K562 (cell line): ENCODE measurements around the gene TPK1. TPM values are rescaled to one million over a fixed set of nuclear protein-coding genes. Genes with fewer than 3 reads are reported as not detected.

Experiments
- ATAC-seq: fragments of 200-7000 bp; cut with Tn5 transposase; 3 replicates; pipeline ENCODE4 v1.9.1; 2020; ENCODE audit warnings: moderate library complexity
- BruUV-seq: library from RNA; stranded (reverse); fragments of 400-500 nt; replicated peaks from 2 replicates; lab custom pipeline; 2021; lab: Mats Ljungman, UMichigan
- CTCF ChIA-PET: fragments of 300-600 bp; formaldehyde crosslinking; extraction: SDS; loops from one replicate; lab custom pipeline; 2021; ENCODE audit warnings: low intra/inter-chr PET ratio; lab: Yijun Ruan, JAX
- POLR2A ChIA-PET: fragments of 300-600, 350-650 bp; sonication (Branson Sonifier 250); formaldehyde crosslinking; extraction: SDS; loops from one replicate; lab custom pipeline; 2021; ENCODE audit warnings: antibody characterized with exemption, inconsistent platforms; lab: Yijun Ruan, JAX
- DNase-seq, 4 experiments: peaks; one replicate each; pipeline versions ENCODE4 v3.0.0 to v3.0.0-alpha.2; 2011 to 2018; ENCODE audit warnings: low spot score in 3 of 4, mixed read lengths in 3 of 4; ENCODE audit errors: extremely low read depth in 1 of 4
- FAIRE-seq: peaks from 2 replicates; lab custom pipeline; 2011; peaks lifted over from hg19 to GRCh38; lab: Jason Lieb, UNC
- H2AFZ ChIP-seq: 2 replicates; pipeline ENCODE4 v1.6.0; 2011; ENCODE audit warnings: low read depth, low read length, control low read depth, inconsistent platforms
- H3K27ac ChIP-seq: fragments of 200-600 bp; 3 replicates; pipeline ENCODE4 v1.8.0; 2011; ENCODE audit warnings: low read depth, mild to moderate bottlenecking, control low read depth, inconsistent platforms, low read length, moderate library complexity, mixed read lengths; ENCODE audit errors: extremely low read depth
- H3K27me3 ChIP-seq, 2 experiments: fragments of 300-600 bp in 1 of 2; 2 replicates in 1 of 2; 3 replicates in 1 of 2; pipeline versions ENCODE4 v1.6.0 to v1.8.0; 2011; ENCODE audit warnings: inconsistent platforms in 2 of 2, low read length in 2 of 2, mild to moderate bottlenecking in 1 of 2, mixed read lengths in 1 of 2, moderate library complexity in 1 of 2; ENCODE audit not compliant: control insufficient read depth in 2 of 2, insufficient read depth in 2 of 2
- H3K36me3 ChIP-seq: fragments of 300-600 bp; 3 replicates; pipeline ENCODE4 v1.8.0; 2011; ENCODE audit warnings: mild to moderate bottlenecking, low read length, inconsistent platforms; ENCODE audit not compliant: control insufficient read depth, insufficient read depth
- H3K4me1 ChIP-seq, 2 experiments: fragments of 200-600 bp in 1 of 2; replicated peaks in 1 of 2; 2 replicates in 1 of 2; 3 replicates in 1 of 2; pipeline versions ENCODE4 v1.5.1 to v1.8.0; 2011; ENCODE audit warnings: inconsistent platforms in 2 of 2, low read length in 2 of 2, mild to moderate bottlenecking in 1 of 2, mixed read lengths in 1 of 2, moderate library complexity in 1 of 2; ENCODE audit not compliant: control insufficient read depth in 2 of 2, insufficient read depth in 2 of 2
- H3K4me2 ChIP-seq: 2 replicates; pipeline ENCODE4 v1.6.1; 2011; ENCODE audit warnings: low read length, control low read depth, inconsistent platforms, mixed read lengths; ENCODE audit not compliant: insufficient read depth
- H3K4me3 ChIP-seq: fragments of 200-600 bp; sonication (generic), shearing (Covaris generic); 2 replicates; pipeline ENCODE4 v1.5.1; 2016; ENCODE audit warnings: control low read depth, inconsistent platforms
- H3K79me2 ChIP-seq: fragments of 200-600 bp; 3 replicates; pipeline ENCODE4 v1.8.0; 2011; ENCODE audit warnings: low read length, inconsistent platforms; ENCODE audit not compliant: control insufficient read depth, insufficient read depth
- H3K9ac ChIP-seq, 2 experiments: 2 replicates each; pipeline versions ENCODE4 v1.6.0 to v1.6.1; 2011; ENCODE audit warnings: low read depth in 2 of 2, low read length in 2 of 2, control low read depth in 1 of 2, inconsistent platforms in 1 of 2, mild to moderate bottlenecking in 1 of 2, mixed read lengths in 1 of 2; ENCODE audit not compliant: insufficient read depth in 1 of 2
- H3K9me1 ChIP-seq: one replicate; pipeline ENCODE4 v1.6.0; 2011; ENCODE audit warnings: inconsistent platforms, mild to moderate bottlenecking, low read length, moderate library complexity; ENCODE audit not compliant: control insufficient read depth, insufficient read depth
- H3K9me3 ChIP-seq: replicated peaks from 2 replicates; pipeline ENCODE4 v1.5.1; 2011; ENCODE audit warnings: low read depth, low read length, inconsistent platforms; ENCODE audit not compliant: control insufficient read depth, insufficient read depth
- H4K20me1 ChIP-seq: replicated peaks from 2 replicates; pipeline ENCODE4 v1.6.1; 2011; ENCODE audit warnings: low read length, inconsistent platforms, mixed read lengths; ENCODE audit not compliant: control insufficient read depth, insufficient read depth
- CBX3 ChIP-seq, 2 experiments: IDR thresholded peaks; 1 replicate in 1 of 2; 2 replicates in 1 of 2; pipeline ENCODE4 v1.6.1; 2012; ENCODE audit warnings: inconsistent platforms in 2 of 2, low read length in 2 of 2, borderline replicate concordance in 1 of 2, control low read depth in 1 of 2
- DMBX1 ChIP-seq: fragments of 250-450 bp; sonication (Bioruptor Pico); IDR thresholded peaks from 2 replicates; pipeline ENCODE4 v1.8.0; 2022; ENCODE audit warnings: inconsistent platforms, mild to moderate bottlenecking, moderate library complexity, borderline replicate concordance
- EHMT2 ChIP-seq: fragments of 450-650 bp; IDR thresholded peaks from 2 replicates; pipeline ENCODE4 v1.6.1; 2018; ENCODE audit warnings: antibody characterized with exemption
- EWSR1 ChIP-seq: fragments of 450-650 bp; IDR thresholded peaks from 2 replicates; pipeline ENCODE4 v1.6.1; 2018; ENCODE audit warnings: borderline replicate concordance, mild to moderate bottlenecking, low read depth, moderate library complexity; ENCODE audit not compliant: partially characterized antibody
- SIN3A ChIP-seq, 2 experiments: fragments of 150-350 bp in 1 of 2; IDR thresholded peaks; 2 replicates each; pipeline ENCODE4 v1.6.1; 2011 to 2016; ENCODE audit warnings: borderline replicate concordance in 2 of 2, low read depth in 2 of 2, low read length in 2 of 2, mild to moderate bottlenecking in 2 of 2, moderate library complexity in 2 of 2; ENCODE audit not compliant: control insufficient read depth in 1 of 2
- VEZF1 ChIP-seq: fragments of 200-800 bp; sonication (Bioruptor generic); IDR thresholded peaks from 2 replicates; pipeline ENCODE4 v1.6.1; 2017; ENCODE audit warnings: missing genetic modification characterization, missing compliant biosample characterization
- ZFP36 ChIP-seq: fragments of 150-350 bp; IDR thresholded peaks from 2 replicates; pipeline ENCODE4 v1.6.1; 2018; ENCODE audit warnings: low read length, low read depth; ENCODE audit not compliant: partially characterized antibody
- ZNF24 ChIP-seq: fragments of 450-650 bp; IDR thresholded peaks from 2 replicates; pipeline ENCODE4 v1.6.1; 2016
- ZNF408 ChIP-seq: fragments of 250-450 bp; sonication (Bioruptor Pico); IDR thresholded peaks from 2 replicates; pipeline ENCODE4 v1.4.0; 2020; ENCODE audit warnings: low read depth, mild to moderate bottlenecking, moderate library complexity
- in situ Hi-C: fragments of 300-500 bp; cut with MboI; formaldehyde crosslinking; loops from 4 replicates; pipeline ENCODE4 v1.15.0; 2018; ENCODE audit warnings: inconsistent platforms, mixed read lengths
- intact Hi-C: fragments of 100-400 bp; cut with micrococcal nuclease; formaldehyde crosslinking; loops from 2 replicates; pipeline ENCODE4 v1.14.2; 2022
- polyA plus RNA-seq, 8 experiments: library from polyadenylated mRNA; depleted of rRNA in 4 of 8; stranded (reverse) in 5 of 8; unstranded in 3 of 8; fragments of >200 nt; fragmentation: Nextera tagmentation in 2 of 8; fragmentation: Illumina TruSeq in 1 of 8; extraction: Ambion mirVana in 2 of 8; extraction: Trizol in 1 of 8; gene quantifications; 2 replicates each; pipeline versions ENCODE4 v1.2.1 to v1.2.3, GENCODE V29; 2011 to 2014; ENCODE audit warnings: inconsistent platforms in 1 of 8, missing spikeins in 1 of 8
- total RNA-seq, 7 experiments: library from RNA; depleted of rRNA in 6 of 7; stranded (reverse); fragments of >200 nt in 6 of 7; fragmentation: Illumina TruSeq in 2 of 7; extraction: Trizol in 2 of 7; gene quantifications; 2 replicates each; pipeline versions ENCODE4 v1.2.1 to v1.2.3, GENCODE V29; 2011 to 2021; ENCODE audit warnings: low replicate concordance in 1 of 7

The TPK1 gene
- total and polyA plus RNA-seq, 9 of the 15 experiments (the other 6 are each of a cell fraction or from before 2014, with no cell fraction given): 5.1 to 16.2 (median 9.2) TPM

DNA sequence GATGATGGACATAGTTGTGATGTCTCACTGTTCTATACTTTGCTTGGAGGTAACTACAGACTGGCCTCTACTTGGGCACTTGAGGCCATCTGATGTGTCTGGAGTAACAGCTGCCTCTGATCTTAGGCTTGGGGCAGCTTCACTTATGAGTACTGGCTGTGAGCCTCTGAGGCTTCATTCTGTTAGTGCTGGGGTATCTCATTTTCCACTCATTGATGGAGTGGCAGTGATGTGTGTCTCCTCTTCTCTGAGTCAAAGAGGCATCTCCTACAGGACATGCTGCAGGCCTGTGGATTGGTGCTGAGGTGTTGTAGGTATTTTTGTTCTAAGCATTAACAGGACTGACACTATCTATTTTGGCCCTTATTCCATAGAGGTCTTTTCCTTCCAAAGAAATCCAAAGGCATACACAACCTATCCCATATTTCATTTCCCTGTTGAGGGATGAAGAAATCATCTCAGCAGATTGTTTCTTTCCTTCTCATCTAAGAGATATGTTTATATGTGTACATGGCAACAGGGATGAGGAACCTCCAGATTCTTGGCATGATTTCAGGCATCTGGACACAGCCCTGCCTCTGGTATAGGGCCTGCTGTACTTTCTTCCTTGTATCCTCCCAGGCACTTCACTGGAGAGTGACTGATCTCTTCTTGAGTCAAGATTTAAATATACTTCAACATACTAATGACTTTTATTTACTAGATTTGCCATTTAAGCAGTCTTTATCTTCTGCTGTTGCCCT is 366.7 kb downstream of the TPK1 start:
- H3K36me3 ChIP-seq: no peaks in the 10 kb centered on the region
- ChIA-PET CTCF (no interaction called here), POLR2A (no interaction called here)
- intact Hi-C loops: no loop called here
- H3K79me2 ChIP-seq: no peaks in the 10 kb centered on the region
- no peaks in the 10 kb centered on the region for H3K9me3 ChIP-seq
- no peak for FAIRE-seq
- no peak for DNase-seq
- no peak for TF ChIP-seq VEZF1 (CRISPR knock-in tag)
- TF ChIP-seq CBX3 (IDR thresholded peaks at IDR 0.05; ENCODE audit: borderline replicate concordance in 1 of 2, low read length in 2 of 2): no peak
- TF ChIP-seq EHMT2: no peak
- no peak for TF ChIP-seq SIN3A (IDR thresholded peaks at IDR 0.05; ENCODE audit: borderline replicate concordance in 2 of 2, control insufficient read depth in 1 of 2, low read depth in 2 of 2, low read length in 2 of 2)
- TF ChIP-seq DMBX1 (CRISPR knock-in tag): no peak
- no peak for TF ChIP-seq ZNF408 (CRISPR knock-in tag)
- TF ChIP-seq EWSR1: no peak
- no peak for TF ChIP-seq ZNF24
- no peak for TF ChIP-seq ZFP36
- no peaks in the 10 kb centered on the region for H3K9me1 ChIP-seq
- no peaks in the 10 kb centered on the region for H3K27me3 ChIP-seq
- no peak for ATAC-seq
- H3K4me1 ChIP-seq: no peaks in the 10 kb centered on the region
- H3K4me3 ChIP-seq: no peak overlapping the region
- no peak overlapping the region for H2AFZ ChIP-seq
- no peaks in the 10 kb centered on the region for H4K20me1 ChIP-seq
- in situ Hi-C loops: no loop called here
- no peak overlapping the region for H3K4me2 ChIP-seq
- H3K27ac ChIP-seq: no peak overlapping the region
- no TSS peak for BruUV-seq
- H3K9ac ChIP-seq: no peak overlapping the region
